HG02610 (cell line): Measurements from ENCODE around the gene MYCL.
"Not testable (repeated sequence)": the region's sequence is repeated elsewhere in the genome, so short reads cannot be mapped to it uniquely, and the experiment has no call there.

Experiments
- ATAC-seq: cut with Tn5 transposase; IDR thresholded peaks from one replicate; pipeline ENCODE4 v1.9.1; 2021; ENCODE audit warnings: mild to moderate bottlenecking, moderate library complexity; ENCODE audit not compliant: unreplicated experiment

Gene MYCL

DNA sequence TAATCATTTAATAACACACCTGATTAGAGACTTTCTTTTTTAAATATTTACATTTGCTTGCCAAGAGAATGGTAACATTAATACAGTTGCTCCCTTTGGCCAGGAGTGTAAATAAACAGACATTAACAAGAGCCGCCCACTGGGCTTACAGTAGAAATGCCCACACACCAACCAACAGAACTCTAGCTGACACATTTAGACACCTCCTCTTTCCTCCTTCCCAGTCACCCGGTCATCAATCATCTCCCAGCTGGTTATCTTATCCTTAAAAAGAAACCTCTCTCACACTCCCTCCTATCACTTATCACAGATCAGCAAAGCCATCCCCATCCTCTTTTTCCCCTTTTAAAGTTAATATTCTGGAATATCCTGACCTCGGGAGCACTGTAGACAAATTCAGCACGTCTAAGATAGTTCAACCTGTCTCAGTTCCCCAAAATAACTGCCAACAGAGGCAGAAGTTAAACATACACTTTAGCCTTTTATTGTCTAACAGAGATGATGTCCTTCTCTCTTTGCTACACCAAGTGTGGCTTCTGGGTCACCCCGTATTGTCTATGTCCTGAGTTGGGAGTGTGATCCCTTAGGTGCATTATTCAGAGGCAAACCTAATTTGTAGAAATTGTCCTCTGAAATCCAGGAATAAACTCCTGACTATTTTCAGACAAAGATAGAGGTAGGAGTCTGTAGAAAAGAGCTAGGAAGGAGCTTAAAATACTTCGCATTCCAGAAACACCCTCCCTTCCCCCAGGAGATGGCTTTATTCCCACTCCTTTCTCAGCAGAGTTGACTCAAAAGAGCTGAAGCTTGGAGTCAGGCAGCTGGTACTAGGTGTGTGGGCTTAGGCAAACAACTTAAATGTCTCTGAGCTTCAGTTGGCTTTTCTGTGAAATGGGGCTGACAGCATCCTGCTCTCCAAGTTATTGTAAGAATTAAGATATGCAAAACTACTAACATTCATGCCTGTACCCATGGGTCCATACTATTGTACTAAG, 8.8 kb downstream of the MYCL start:
- no peak for ATAC-seq

DNA sequence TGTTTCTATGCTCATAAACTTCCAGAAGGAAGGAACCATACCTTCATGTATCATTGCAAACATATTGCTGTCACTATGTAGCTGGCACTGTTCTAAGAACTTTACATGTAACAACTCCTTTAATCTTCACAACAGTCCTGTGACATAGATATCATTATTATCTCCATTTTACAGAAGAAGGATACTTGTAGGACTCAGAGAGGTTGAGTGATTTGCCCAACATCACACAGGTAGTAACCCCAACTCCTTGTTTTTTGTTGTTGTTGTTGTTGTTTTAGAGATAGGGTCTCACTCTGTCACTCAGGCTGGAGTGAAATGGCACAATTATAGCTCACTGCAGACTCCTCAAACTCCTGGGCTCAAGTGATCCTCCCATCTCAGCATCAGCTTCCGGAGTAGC, 10.8 kb downstream of the MYCL start:
- no peak for ATAC-seq

GRCh38 chr1:39890273-39890672, 11.4 kb downstream of the MYCL start:
- no peak for ATAC-seq

DNA sequence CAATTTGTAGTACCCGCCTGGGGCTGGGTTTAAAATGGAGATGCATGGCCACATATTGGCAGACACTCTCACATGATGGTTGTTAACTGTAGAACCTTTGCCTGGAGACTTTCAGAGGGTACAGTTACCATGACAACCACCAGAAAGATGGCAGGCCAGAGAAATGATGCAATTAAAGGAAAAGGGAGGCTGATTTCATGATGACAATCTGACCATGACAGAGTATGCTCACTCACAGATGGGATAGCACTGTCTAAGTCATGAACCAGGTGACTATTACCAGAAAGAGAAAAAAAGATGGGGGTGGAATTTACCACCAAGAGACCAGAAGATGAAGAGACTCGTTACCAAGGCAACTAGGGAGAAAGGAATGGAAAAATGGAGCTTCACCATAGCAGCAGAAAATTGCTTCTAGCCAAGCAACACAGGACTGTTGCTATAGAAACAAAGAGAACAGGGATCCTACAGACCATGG, 14.9 kb downstream of the MYCL start:
- ATAC-seq = no peak

- no peak for ATAC-seq
These were observed 16.2 kb downstream of the MYCL start for GRCh38 chr1:39885516-39885915.

DNA sequence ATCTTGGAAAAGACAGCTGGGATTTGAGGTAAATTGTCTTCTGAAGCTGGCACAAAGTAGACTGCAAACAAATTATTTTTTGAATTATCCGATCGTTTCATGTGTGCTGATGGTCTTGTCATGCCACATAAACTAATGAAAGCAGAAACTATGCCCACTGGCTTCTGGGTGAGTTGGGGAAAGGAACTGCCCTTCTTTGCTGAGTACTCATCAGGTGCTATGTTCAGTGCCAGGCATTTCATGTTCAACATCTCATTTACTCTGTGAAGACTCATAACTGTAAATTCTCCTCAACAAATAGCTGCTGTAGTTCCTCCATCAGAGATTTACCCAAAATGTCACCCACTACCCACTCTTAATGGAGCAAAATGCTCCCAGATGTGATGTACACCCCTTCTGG, 19.6 kb downstream of the MYCL start:
- ATAC-seq = no peak

GRCh38 chr1:39877980-39878956, 23.4 kb downstream of the MYCL start:
- no peak for ATAC-seq

DNA sequence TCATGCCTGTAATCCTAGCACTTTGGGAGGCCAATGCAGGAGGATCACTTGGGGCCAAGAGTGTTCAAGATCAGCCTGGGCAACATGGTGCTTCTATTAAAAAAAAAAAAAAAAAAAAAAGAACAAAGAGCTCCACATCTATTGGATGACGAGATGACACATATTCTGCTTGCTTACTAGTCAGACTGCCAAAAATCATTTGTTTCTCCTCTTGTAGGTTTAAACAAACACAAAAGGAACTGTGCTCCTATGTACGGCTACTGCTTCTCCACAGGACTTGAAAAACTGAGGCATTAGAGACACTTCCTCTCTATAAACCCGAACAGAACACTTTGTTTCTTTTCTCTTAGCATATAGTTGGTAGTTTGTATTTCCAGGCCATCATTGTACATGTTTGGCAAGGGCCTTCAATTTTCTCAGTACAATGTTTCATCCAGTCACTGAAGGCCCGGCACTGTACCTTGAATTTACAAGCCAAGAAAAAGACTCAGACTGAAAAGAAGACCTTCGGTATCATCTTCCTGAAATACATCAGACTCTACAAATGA, 24.4 kb downstream of the MYCL start:
- no peak for ATAC-seq

- ATAC-seq = no peak
These were observed 25.6 kb downstream of the MYCL start for GRCh38 chr1:39876144-39876543.

DNA sequence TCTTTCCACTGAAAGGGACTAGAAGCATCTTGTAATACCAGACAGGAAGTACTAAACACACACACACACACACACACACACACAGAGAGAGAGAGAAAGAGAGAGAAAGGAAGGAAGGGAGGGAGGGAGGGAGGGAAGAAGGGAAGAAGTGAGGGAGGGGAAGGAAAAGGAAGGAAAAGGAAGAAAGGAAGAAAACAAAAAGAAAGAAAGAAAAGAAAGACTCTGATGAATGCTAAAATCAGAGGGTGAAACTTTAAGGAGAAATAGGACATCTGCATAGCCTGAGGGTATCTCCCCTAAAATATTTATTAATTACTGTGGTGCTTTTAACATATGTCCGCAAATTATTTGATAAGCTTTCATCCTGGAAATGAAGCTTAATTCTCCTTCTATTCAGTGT, 29.0 kb downstream of the MYCL start:
- no peak for ATAC-seq

DNA sequence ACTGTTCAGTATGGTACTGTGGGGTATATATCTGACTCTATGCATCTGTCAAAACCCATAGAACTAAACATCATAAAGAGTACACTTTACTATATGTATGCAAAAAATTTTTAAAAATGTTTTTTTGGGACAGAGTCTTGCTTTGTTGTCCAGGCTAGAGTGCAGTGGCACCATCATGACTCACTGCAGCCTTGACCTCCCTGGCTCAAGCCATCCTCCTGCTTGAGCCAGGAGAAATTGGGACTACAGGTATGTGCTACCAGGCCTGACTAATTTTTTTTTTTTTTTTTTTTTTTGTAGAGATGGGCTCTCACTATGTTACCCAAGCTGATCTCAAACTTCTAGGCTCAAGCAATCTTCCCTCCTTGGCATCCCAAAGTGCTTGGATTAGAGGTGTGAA, 29.9 kb downstream of the MYCL start:
- no peak for ATAC-seq

DNA sequence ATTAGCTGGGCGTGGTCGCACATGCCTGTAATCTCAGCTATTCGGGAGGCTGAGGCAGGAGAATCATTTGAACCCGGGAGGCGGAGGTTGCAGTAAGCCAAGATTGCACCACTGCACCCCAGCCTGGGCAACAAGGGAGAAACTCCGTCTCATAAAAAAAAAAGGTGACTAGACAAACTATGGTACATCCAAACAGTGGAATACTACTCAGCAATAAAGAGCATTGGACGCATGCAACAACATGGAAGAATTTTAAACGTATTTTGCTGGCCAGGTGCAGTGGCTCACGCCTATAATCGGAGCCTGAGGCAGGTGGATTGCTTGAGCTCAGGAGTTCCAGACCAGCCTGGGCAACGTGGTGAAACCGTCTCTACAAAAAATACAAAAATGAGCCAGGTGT, 30.7 kb downstream of the MYCL start:
- not testable (repeated sequence) for ATAC-seq

DNA sequence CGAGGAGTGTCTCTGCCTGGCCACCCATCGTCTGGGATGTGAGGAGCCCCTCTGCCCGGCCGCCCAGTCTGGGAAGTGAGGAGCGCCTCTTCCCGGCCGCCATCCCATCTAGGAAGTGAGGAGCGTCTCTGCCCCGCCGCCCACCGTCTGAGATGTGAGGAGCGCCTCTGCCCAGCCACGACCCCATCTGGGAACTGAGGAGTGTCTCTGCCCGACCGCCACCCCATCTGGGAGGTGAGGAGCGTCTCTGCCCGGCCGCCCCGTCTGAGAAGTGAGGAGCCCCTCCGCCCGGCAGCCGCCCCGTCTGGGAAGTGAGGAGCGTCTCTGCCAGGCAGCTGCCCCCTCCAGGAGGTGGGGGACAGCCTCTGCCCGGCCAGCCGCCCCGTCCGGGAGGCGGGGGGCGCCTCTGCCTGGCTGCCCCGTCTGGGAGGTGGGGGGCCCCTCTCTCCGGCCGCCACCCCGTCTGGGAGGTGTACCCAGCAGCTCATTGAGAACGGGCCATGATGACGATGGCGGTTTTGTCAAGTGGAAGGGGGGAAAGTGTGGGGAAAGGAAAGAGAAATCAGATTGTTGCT, 32.1 kb downstream of the MYCL start:
- ATAC-seq = not testable (repeated sequence)

- no peak for ATAC-seq
These were observed 35.0 kb downstream of the MYCL start for GRCh38 chr1:39866767-39867166.

DNA sequence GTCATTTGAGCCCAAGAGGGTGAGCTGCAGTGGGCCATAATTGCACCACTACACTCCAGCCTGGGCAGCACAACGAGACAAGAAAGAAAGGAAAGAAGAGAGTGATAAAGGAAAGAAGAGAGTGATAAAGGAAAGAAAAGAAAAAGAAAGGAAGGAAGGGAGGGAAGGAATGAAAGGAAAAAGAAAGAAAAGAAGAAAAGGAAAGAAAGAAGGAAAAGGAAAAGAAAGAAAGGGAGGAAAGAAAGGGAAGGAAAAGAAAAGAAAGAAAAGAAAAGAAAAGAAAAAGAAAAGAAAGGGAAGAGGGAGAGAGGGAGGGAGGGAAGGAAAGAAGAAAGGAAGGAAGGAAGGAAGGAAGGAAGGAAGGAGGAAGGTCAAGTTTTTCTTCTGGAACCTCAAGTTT, 36.0 kb downstream of the MYCL start:
- no peak for ATAC-seq

- ATAC-seq = no peak
These were observed 38.5 kb downstream of the MYCL start for GRCh38 chr1:39863177-39863576.

GRCh38 chr1:39861003-39861402, 40.7 kb downstream of the MYCL start:
- ATAC-seq = no peak

GRCh38 chr1:39859859-39860812, 41.6 kb downstream of the MYCL start:
- no peak for ATAC-seq

GRCh38 chr1:39858315-39858714, 43.4 kb downstream of the MYCL start:
- no peak for ATAC-seq
